GM12865 (cell line): ENCODE data around the gene MINDY4B.

Experiments used
- DNase-seq: peaks from one replicate; pipeline ENCODE4 v3.0.0; 2010; ENCODE audit warnings: low read depth
- H3K4me3 ChIP-seq: 2 replicates; pipeline ENCODE4 v1.5.1; 2011; ENCODE audit warnings: mild to moderate bottlenecking, low read depth, low read length, control low read depth
- TF ChIP-seq, protein P1 (sequence below): IDR thresholded peaks from 2 replicates; pipeline ENCODE4 v1.5.1; 2011; ENCODE audit warnings: low read length, control low read depth, low read depth, inconsistent platforms; ENCODE audit not compliant: insufficient read depth; ENCODE audit errors: missing control alignments

MINDY4B gene

DNA sequence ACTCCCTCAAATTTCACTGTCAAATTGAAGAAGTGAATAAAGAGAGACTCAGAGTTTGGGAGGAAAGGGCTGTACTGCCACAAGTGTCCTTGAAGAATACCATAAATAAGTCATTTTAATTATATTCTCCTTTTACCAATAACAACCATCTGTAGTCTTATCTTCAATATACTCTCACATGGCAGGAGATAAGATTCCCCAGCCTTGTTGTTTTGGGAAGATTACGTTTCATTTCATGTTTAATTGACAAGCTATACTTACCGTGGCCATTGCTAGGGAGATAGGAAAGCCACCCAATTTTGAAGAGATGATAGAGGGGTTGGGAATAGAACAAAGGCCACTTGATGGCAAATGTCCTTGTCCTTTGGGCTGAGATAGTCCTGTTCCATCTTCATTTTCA lies 2.3 kb downstream of the MINDY4B start:
- DNase-seq, result no peak
- no peak overlapping the region for H3K4me3 ChIP-seq
- TF ChIP-seq, protein P1, sequence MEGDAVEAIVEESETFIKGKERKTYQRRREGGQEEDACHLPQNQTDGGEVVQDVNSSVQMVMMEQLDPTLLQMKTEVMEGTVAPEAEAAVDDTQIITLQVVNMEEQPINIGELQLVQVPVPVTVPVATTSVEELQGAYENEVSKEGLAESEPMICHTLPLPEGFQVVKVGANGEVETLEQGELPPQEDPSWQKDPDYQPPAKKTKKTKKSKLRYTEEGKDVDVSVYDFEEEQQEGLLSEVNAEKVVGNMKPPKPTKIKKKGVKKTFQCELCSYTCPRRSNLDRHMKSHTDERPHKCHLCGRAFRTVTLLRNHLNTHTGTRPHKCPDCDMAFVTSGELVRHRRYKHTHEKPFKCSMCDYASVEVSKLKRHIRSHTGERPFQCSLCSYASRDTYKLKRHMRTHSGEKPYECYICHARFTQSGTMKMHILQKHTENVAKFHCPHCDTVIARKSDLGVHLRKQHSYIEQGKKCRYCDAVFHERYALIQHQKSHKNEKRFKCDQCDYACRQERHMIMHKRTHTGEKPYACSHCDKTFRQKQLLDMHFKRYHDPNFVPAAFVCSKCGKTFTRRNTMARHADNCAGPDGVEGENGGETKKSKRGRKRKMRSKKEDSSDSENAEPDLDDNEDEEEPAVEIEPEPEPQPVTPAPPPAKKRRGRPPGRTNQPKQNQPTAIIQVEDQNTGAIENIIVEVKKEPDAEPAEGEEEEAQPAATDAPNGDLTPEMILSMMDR, result no peak

DNA sequence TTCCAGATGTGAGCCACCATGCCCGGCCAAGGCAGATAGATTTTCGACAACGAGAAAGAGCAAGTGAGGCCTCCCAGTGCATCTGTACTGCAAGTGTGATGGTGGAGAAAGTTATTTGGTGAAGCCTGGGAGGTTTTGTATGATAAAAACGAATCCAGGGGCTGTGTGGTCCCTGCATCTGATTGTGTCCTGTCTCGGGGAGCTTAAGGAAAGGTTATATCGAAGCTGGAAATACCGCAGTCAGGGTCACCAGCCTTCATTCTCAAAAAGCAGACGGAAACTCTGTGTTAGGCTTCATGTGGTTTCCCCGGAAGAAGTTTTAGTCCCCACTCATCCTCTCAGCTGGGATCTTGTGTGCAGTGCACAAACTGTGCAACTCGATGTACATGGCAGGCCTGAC lies 3.4 kb downstream of the MINDY4B start:
- TF ChIP-seq, protein P1, result no peak
- no peak overlapping the region for H3K4me3 ChIP-seq
- DNase-seq, result no peak

DNA sequence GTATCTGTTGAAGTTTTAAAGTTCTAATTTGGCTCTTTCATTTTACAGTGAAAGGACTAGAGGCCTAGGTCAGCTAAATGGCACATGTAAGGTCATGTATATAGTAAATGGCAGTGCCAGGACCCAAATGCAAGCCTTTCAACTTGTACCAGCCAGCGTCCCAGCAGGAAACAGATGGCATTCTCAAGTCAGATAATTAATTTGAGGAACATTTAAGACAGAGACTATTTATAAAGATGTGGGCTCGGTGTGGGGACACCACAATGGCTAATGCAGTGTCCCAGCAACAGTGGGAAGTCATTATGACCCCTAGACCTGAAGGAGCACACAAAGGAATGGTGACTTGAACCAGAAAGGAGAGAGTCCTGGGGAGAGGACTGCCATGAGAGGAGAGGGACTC lies 6.1 kb downstream of the MINDY4B start:
- TF ChIP-seq, protein P1, result no peak
- no peak overlapping the region for H3K4me3 ChIP-seq
- no peak for DNase-seq

DNA sequence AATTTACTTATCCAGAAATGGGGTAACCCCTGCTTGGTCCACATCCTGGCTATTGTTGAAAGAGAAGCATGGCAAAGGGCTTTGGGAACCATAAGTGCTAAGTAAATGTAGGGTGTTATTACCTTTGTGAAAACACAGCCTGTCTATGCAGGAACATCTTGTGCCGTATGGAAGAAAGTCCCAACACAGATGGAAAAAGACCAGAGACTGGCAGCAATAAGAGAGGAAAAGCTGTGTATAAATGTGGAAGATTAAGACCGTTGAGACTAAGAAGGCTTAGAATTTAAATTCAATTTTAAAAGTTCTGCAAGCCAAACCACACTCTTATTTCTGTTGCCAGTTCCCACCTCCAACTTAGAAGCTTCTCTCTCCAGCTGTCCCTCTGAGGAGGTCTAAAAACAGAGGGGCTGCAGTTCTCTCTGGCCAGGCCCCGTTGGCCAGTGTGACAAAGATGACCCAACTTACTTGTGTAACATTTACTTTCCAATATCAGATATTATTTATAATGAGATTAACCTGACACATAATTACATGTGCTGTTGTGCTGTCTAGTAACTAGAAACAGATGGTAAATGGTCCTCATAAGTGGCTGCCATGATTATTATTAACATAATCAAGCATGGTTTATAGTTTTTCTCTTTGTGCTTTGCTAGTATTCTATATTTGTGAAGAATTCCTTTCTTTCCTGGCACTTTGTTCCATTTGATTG lies 7.0 kb downstream of the MINDY4B start:
- TF ChIP-seq, protein P1, result no peak
- no peak overlapping the region for H3K4me3 ChIP-seq
- no peak for DNase-seq

DNA sequence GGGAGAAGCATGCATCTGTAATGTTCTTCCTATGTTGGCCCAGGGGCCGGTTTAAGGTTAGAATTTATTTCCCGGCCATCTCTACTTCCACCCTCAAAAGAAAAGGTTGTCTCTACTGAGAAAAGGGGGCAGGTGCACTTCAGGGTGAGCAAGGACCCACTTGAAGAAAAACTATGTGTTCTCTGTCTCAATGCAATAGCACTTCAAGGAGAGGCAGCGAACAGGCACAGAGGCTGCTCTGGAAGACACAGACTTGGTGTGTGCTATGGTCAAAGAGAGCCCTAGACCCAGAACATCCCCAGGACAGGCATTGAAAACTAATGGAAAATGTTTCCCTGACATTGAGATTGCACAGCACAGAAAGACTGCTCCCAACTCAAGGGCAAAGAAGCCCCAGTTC lies 7.6 kb downstream of the MINDY4B start:
- TF ChIP-seq, protein P1, result no peak
- no peak overlapping the region for H3K4me3 ChIP-seq
- no peak for DNase-seq

DNA sequence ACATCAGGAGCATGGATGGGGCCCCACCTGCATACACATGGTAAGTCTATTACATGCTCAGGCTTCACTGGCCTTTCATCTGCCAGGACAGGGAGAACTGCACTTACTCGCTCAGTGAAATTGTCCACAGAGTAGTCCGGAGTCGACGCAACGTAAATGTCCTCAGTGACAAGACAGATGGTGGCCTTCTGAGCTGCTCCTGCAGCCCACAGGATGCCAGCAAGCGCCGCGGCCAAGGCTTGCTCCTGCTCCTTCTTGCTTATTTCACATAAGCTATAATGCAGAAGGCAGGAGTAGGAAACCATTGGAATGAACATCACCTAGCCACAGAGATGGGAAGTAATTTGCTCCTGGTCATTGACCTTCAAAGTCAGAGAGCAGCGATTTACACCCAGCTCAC lies 14.4 kb downstream of the MINDY4B start:
- TF ChIP-seq, protein P1, result no peak
- no peak overlapping the region for H3K4me3 ChIP-seq
- DNase-seq, result no peak

DNA sequence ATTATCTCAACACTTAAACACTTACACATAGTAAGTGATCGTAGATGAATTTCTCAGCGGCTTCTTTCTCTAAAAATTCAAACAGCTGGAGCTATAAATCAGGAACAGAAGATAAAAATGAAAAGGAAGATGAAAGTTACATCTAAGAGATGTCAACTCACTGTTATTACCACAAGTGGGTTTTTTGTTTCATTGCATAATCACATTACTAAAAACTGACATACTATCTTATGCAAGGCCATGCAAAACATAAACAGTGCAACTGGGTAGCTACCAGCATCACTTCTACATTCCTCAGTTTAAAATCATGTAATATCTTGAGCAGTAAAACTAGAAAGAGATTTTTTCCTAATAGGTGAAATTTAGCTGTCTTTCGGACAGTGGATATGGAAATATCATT lies 14.9 kb downstream of the MINDY4B start:
- DNase-seq, result no peak
- no peak overlapping the region for H3K4me3 ChIP-seq
- TF ChIP-seq, protein P1, result no peak
